ENCODE measurements around the gene CCDC198.

- no peak for TF ChIP-seq CTCF (conservative IDR thresholded peaks at IDR 0.05; ENCODE audit: low read depth in 2 of 2)
- no peak for TF ChIP-seq CREB1 (CRISPR knock-in tag; IDR thresholded peaks at IDR 0.05; ENCODE audit: low read depth)
- no peak for TF ChIP-seq REST (IDR thresholded peaks at IDR 0.05; ENCODE audit: unreplicated experiment)
- no peak for TF ChIP-seq EZH2 (IDR thresholded peaks at IDR 0.05; ENCODE audit: low read depth, unreplicated experiment)
- TF ChIP-seq JUNB (IDR thresholded peaks at IDR 0.05; ENCODE audit: unreplicated experiment): no peak
Observed at GRCh38 chr14:57480051-57480450, 13.6 kb downstream of the CCDC198 start.
